Pancreas (tissue), 10 donors: ENCODE data around the gene AMZ1. TPM values are rescaled to one million over a fixed set of nuclear protein-coding genes. Genes with fewer than 3 reads are reported as not detected.

Source experiments
- ATAC-seq, 4 donors: fragments of 200-7000 bp; cut with Tn5 transposase; one replicate each; pipeline versions ENCODE4 v1.8.0 to v1.9.1; 2020; ENCODE audit warnings: mild to moderate bottlenecking in 4 of 4, moderate library complexity in 4 of 4
- DNase-seq, 6 donors: peaks; one replicate each; pipeline ENCODE4 v3.0.0-alpha.2; 2020
- FAIRE-seq: peaks from 2 replicates; lab custom pipeline; 2012; peaks lifted over from hg19 to GRCh38; lab: Jason Lieb, UNC
- H3K27ac ChIP-seq, 4 donors: fragments of 200-600 bp; sonication (generic); 1 replicate in 3 of 4; 2 replicates in 1 of 4; pipeline versions ENCODE4 v1.5.0 to v1.8.0; 2020
- H3K27me3 ChIP-seq, 4 donors: fragments of 200-600 bp; one replicate each; pipeline ENCODE4 v1.8.0; 2021
- H3K36me3 ChIP-seq, 3 donors: fragments of 200-600 bp; sonication (generic) in 1 of 3; one replicate each; pipeline versions ENCODE4 v1.5.0 to v1.8.0; 2020 to 2021
- H3K4me1 ChIP-seq, 3 donors: fragments of 200-600 bp; one replicate each; pipeline ENCODE4 v1.8.0; 2021
- H3K4me3 ChIP-seq, 4 donors: fragments of 200-600 bp; sonication (generic) in 2 of 4; one replicate each; pipeline versions ENCODE4 v1.5.0 to v1.8.0; 2020 to 2021
- H3K9me3 ChIP-seq, 4 donors: fragments of 200-600 bp; one replicate each; pipeline ENCODE4 v1.8.0; 2021
- WGBS, 2 donors: extraction: QIAGEN DNeasy Blood & Tissue Kit; methylation state at CpG; one replicate each; pipeline ENCODE4 v1.1.7; 2013; 5-methylcytosine and 5-hydroxymethylcytosine counted together
- intact Hi-C, 3 donors: fragments of 100-400 bp; cut with DNase I; formaldehyde crosslinking; loops; one replicate each; pipeline versions ENCODE4 v1.11.1 to v1.14.2; 2022
- polyA plus RNA-seq, 2 donors: library from polyadenylated mRNA; stranded (reverse); fragments of 200-250 nt; gene quantifications; one replicate each; pipeline ENCODE4 v1.2.3, GENCODE V29; 2013
- total RNA-seq, 6 donors: library from RNA; stranded (reverse); fragmentation: NEBNext Ultra II Directional in 4 of 6; extraction: Animal tissue kit (Norgen Biotek cat#: 25700) in 4 of 6; gene quantifications; one replicate each; pipeline versions ENCODE4 v1.2.1 to v1.2.4, GENCODE V29; 2021 to 2023
- TF ChIP-seq, protein P1 (sequence below), 4 donors: fragments of 200-600 bp; sonication (generic) in 3 of 4; IDR thresholded peaks; one replicate each; pipeline versions ENCODE4 v1.5.0 to v1.8.0; 2021; ENCODE audit warnings: antibody characterized with exemption in 4 of 4
- donor health status: healthy with polysubstance abuse.
- donor health status: DM: no; HTN: no; CAD: no; lungs with moderate emphysema.
- donor health status: DM: no; HTN: no; CAD: no.
- donor health status: control.
- donor health status: control.
- donor health status: Bipolar disorder and iron deficiency.
- donor health status: DM: yes; HTN: yes; CAD: no.
- donor health status: DM: no; HTN: no; CAD: no.
- donor health status: DM: no; HTN: no; CAD: no.
- donor health status: DM: yes; HTN: yes; CAD: no.

The AMZ1 gene
- total and polyA plus RNA-seq, 8 donors, result 0.04 to 0.19 (median 0.05) TPM; not detected in 5

GRCh38 chr7:2715341-2716231, 27.6 kb downstream of the AMZ1 start:
- Histone ChIP-seq H3K4me3 (no peak overlapping the region), H3K4me1 (no peaks in the 10 kb centered on the region), H3K9me3 (no peaks in the 10 kb centered on the region), H3K27me3 (no peaks in the 10 kb centered on the region), H3K27ac (no peak overlapping the region), H3K36me3 (no peaks in the 10 kb centered on the region)
- ATAC-seq (peak in 2 of 4 donors; percentile 7 to 27), FAIRE-seq (no peak), DNase-seq (peak in 1 of 6 donors; percentile 20)
- TF ChIP-seq, protein P1, sequence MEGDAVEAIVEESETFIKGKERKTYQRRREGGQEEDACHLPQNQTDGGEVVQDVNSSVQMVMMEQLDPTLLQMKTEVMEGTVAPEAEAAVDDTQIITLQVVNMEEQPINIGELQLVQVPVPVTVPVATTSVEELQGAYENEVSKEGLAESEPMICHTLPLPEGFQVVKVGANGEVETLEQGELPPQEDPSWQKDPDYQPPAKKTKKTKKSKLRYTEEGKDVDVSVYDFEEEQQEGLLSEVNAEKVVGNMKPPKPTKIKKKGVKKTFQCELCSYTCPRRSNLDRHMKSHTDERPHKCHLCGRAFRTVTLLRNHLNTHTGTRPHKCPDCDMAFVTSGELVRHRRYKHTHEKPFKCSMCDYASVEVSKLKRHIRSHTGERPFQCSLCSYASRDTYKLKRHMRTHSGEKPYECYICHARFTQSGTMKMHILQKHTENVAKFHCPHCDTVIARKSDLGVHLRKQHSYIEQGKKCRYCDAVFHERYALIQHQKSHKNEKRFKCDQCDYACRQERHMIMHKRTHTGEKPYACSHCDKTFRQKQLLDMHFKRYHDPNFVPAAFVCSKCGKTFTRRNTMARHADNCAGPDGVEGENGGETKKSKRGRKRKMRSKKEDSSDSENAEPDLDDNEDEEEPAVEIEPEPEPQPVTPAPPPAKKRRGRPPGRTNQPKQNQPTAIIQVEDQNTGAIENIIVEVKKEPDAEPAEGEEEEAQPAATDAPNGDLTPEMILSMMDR (IDR thresholded peaks at IDR 0.05), result no peak
- WGBS, 2 donors, result 88 to 89% methylated on average over 22 of the region's 22 CpGs
- intact Hi-C loops, result no loop called here

- ATAC-seq (no peak), FAIRE-seq (no peak), DNase-seq (peak in 1 of 6 donors; percentile 41)
- H3K27ac ChIP-seq, result no peak overlapping the region
- TF ChIP-seq, protein P1 (IDR thresholded peaks at IDR 0.05), result no peak
- 93 to 94% methylated on average over 11 of the region's 11 CpGs for WGBS, 2 donors
- intact Hi-C loops, result no loop called here
- no peak overlapping the region for H3K4me3 ChIP-seq
- H3K9me3 ChIP-seq, result no peaks in the 10 kb centered on the region
- no peaks in the 10 kb centered on the region for H3K4me1 ChIP-seq
- no peaks in the 10 kb centered on the region for H3K27me3 ChIP-seq
- no peaks in the 10 kb centered on the region for H3K36me3 ChIP-seq
These were observed 28.5 kb downstream of the AMZ1 start for GRCh38 chr7:2716488-2716887.

GRCh38 chr7:2716906-2717292, 28.9 kb downstream of the AMZ1 start:
- TF ChIP-seq, protein P1 (IDR thresholded peaks at IDR 0.05), result no peak
- Histone ChIP-seq H3K9me3 (no peaks in the 10 kb centered on the region), H3K27me3 (no peaks in the 10 kb centered on the region), H3K36me3 (no peaks in the 10 kb centered on the region), H3K27ac (peak overlapping the region in 2 of 4 donors; percentile 33 to 57), H3K4me3 (no peak overlapping the region), H3K4me1 (no peaks in the 10 kb centered on the region)
- ATAC-seq, result no peak
- WGBS, 2 donors, result 84 to 86% methylated on average over 20 of the region's 20 CpGs
- DNase-seq, result peak in 1 of 6 donors; percentile 32
- no peak for FAIRE-seq
- intact Hi-C loops, result no loop called here

- H3K4me1 ChIP-seq, result no peaks in the 10 kb centered on the region
- 71 to 72% methylated on average over 47 of the region's 47 CpGs for WGBS, 2 donors
- TF ChIP-seq, protein P1 (IDR thresholded peaks at IDR 0.05), result no peak
- peak overlapping the region in 2 of 4 donors; percentile 33 to 57 for H3K27ac ChIP-seq
- H3K36me3 ChIP-seq, result no peaks in the 10 kb centered on the region
- intact Hi-C loops, result no loop called here
- DNase-seq (peak in 1 of 6 donors; percentile 60), ATAC-seq (peak; percentile 42 to 70 (median 54)), FAIRE-seq (no peak)
- H3K4me3 ChIP-seq, result no peak overlapping the region
- H3K27me3 ChIP-seq, result no peaks in the 10 kb centered on the region
- H3K9me3 ChIP-seq, result no peaks in the 10 kb centered on the region
These were observed 29.6 kb downstream of the AMZ1 start for GRCh38 chr7:2717293-2718261.
